ENCODE results near the gene CAP1. TPM values are rescaled to one million over a fixed set of nuclear protein-coding genes. Genes with fewer than 3 reads are reported as not detected.

The CAP1 gene
- total RNA-seq, 1 experiment from 2014 or later, result 255 TPM

GRCh38 chr1:40001456-40001855, 39.1 kb upstream of the CAP1 start:
- H3K79me1 ChIP-seq (ENCODE audit: insufficient read depth, low read depth, low read length, poor library complexity, severe bottlenecking), result no peaks in the 10 kb centered on the region
- H3K36me3 Mint-ChIP-seq (ENCODE audit: insufficient read depth in 1 of 3, low read depth in 3 of 3), result no peaks in the 10 kb centered on the region; a peak in 3 of 7 replicates
- H3K9ac ChIP-seq (ENCODE audit: extremely low read depth, insufficient read length, low read length), result no peak overlapping the region
- no peak for TF ChIP-seq CTCF (conservative IDR thresholded peaks at IDR 0.05)
- H3K4me2 ChIP-seq (ENCODE audit: insufficient read depth, insufficient read length, low read length), result no peak overlapping the region
- H3K18ac ChIP-seq (ENCODE audit: insufficient read length, low read depth, low read length), result no peak overlapping the region
- no CpG with 5 or more reads among the region's 2 CpGs for WGBS (ENCODE audit: extremely low coverage, insufficient read length, low lambda C conversion rate)
- no peak overlapping the region for H2BK5ac ChIP-seq (ENCODE audit: insufficient read length, low read length)
- H4K91ac ChIP-seq (ENCODE audit: insufficient read length, low read depth, low read length), result no peak overlapping the region
- H3K56ac ChIP-seq (ENCODE audit: insufficient read length, low read depth, low read length), result no peak overlapping the region
- no peak overlapping the region for H2AK5ac ChIP-seq (ENCODE audit: insufficient read length, low read length)
- no peak overlapping the region for H3K27ac ChIP-seq (ENCODE audit: insufficient read length, low read depth, low read length)
- H3K14ac ChIP-seq (ENCODE audit: insufficient read depth, low read length), result no peak overlapping the region
- no peaks in the 10 kb centered on the region for H3K27me3 Mint-ChIP-seq (ENCODE audit: low read depth)
- H3K4me1 ChIP-seq (ENCODE audit: insufficient read depth, low read length), result no peaks in the 10 kb centered on the region
- H3K79me2 ChIP-seq (ENCODE audit: insufficient read depth, low read length), result 0 out of 2 replicates have a peak, but pooled peaks cover 2% of the 10 kb centered on the region
- no peaks in the 10 kb centered on the region for H3K27me3 ChIP-seq (ENCODE audit: insufficient read depth, low read length)
- H4K20me1 ChIP-seq (ENCODE audit: control insufficient read depth, insufficient read depth, insufficient read length), result no peaks in the 10 kb centered on the region
- H2BK120ac ChIP-seq (ENCODE audit: low read depth, low read length, poor library complexity, severe bottlenecking), result no peak overlapping the region
- H3T11ph ChIP-seq (ENCODE audit: low read length), result no peak overlapping the region
- no peak for DNase-seq
- peaks cover 0 to 7% of the 10 kb centered on the region in 2 experiments; a peak in 3 of 5 replicates for H3K9me3 Mint-ChIP-seq
- no peak overlapping the region for H2BK15ac ChIP-seq (ENCODE audit: low read depth, low read length)
- no peaks in the 10 kb centered on the region for H3K23me2 ChIP-seq (ENCODE audit: insufficient read length, low read depth, low read length, poor library complexity, severe bottlenecking)
- H2AFZ ChIP-seq (ENCODE audit: low read length), result no peak overlapping the region
- no peak overlapping the region for H3K23ac ChIP-seq (ENCODE audit: insufficient read length, low read depth, low read length)
- H2BK20ac ChIP-seq (ENCODE audit: low read depth, low read length, poor library complexity, severe bottlenecking), result no peak overlapping the region
- H3K9me3 ChIP-seq (ENCODE audit: control insufficient read depth, low read depth, low read length), result no peaks in the 10 kb centered on the region
- H2BK12ac ChIP-seq (ENCODE audit: insufficient read length, low read depth, low read length), result no peak overlapping the region
- H4K8ac ChIP-seq (replicated peaks; ENCODE audit: insufficient read length, low read depth, low read length), result no peak overlapping the region
- no peak overlapping the region for H3K4me3 Mint-ChIP-seq
- H4K5ac ChIP-seq (ENCODE audit: insufficient read length, low read depth, low read length), result no peak overlapping the region
- H3K4me1 Mint-ChIP-seq, result peaks cover 5 to 12% of the 10 kb centered on the region in 2 experiments
- H3K4ac ChIP-seq (ENCODE audit: low read depth, low read length), result no peak overlapping the region
- H3K27ac Mint-ChIP-seq, result no peak overlapping the region
